Osteoblast (primary cell): ENCODE data around the gene IL17REL. TPM values are rescaled to one million over a fixed set of nuclear protein-coding genes. Genes with fewer than 3 reads are reported as not detected.
A peak's percentile ranks its signal among the peaks of the same experiment; 100 is the strongest.

Experiments used
- DNase-seq: peaks from one replicate; pipeline ENCODE4 v3.0.0; 2011; ENCODE audit warnings: low spot score, mixed read lengths; ENCODE audit not compliant: insufficient read length; ENCODE audit errors: missing footprints
- H2AFZ ChIP-seq: 2 replicates; pipeline ENCODE4 v1.6.0; 2011; ENCODE audit warnings: mild to moderate bottlenecking, low read length
- H3K27ac ChIP-seq: 2 replicates; pipeline ENCODE4 v1.5.1; 2011; ENCODE audit warnings: mild to moderate bottlenecking, low read depth, low read length, moderate library complexity
- H3K27me3 ChIP-seq: 2 replicates; pipeline ENCODE4 v1.6.0; 2012; ENCODE audit warnings: mild to moderate bottlenecking, control low read depth, inconsistent platforms, low read length, moderate library complexity; ENCODE audit not compliant: insufficient read depth
- H3K36me3 ChIP-seq: 2 replicates; pipeline ENCODE4 v1.5.1; 2011; ENCODE audit warnings: mild to moderate bottlenecking, low read length, control low read depth, moderate library complexity; ENCODE audit not compliant: insufficient read depth
- H3K4me1 ChIP-seq: 2 replicates; pipeline ENCODE4 v1.5.1; 2011; ENCODE audit warnings: mild to moderate bottlenecking, low read length, control low read depth, moderate library complexity; ENCODE audit not compliant: insufficient read depth
- H3K4me2 ChIP-seq: 2 replicates; pipeline ENCODE4 v1.6.0; 2011; ENCODE audit warnings: mild to moderate bottlenecking, low read length; ENCODE audit not compliant: insufficient read depth
- H3K4me3 ChIP-seq: fragments of 200-600 bp; sonication (generic); 3 replicates; pipeline ENCODE4 v1.5.1; 2012; ENCODE audit warnings: mild to moderate bottlenecking, low read length, inconsistent platforms; ENCODE audit not compliant: insufficient read depth
- H3K79me2 ChIP-seq: 2 replicates; pipeline ENCODE4 v1.6.0; 2012; ENCODE audit warnings: mild to moderate bottlenecking, low read length, control low read depth, inconsistent platforms; ENCODE audit not compliant: insufficient read depth
- H3K9me3 ChIP-seq: 2 replicates; pipeline ENCODE4 v1.5.1; 2011; ENCODE audit warnings: low read depth, low read length, control low read depth
- H4K20me1 ChIP-seq: 2 replicates; pipeline ENCODE4 v1.6.0; 2012; ENCODE audit warnings: mild to moderate bottlenecking, low read length, control low read depth; ENCODE audit not compliant: insufficient read depth
- CTCF ChIP-seq: IDR thresholded peaks from 2 replicates; pipeline ENCODE4 v1.5.1; 2011; ENCODE audit warnings: mild to moderate bottlenecking, low read depth, low read length, moderate library complexity; ENCODE audit errors: extremely low read depth
- total RNA-seq: library from RNA; depleted of rRNA; stranded (reverse); fragments of >200 nt; gene quantifications from 2 replicates; pipeline ENCODE4 v1.2.3, GENCODE V29; 2012

The IL17REL gene
- total RNA-seq, 1 donor, result not detected

DNA sequence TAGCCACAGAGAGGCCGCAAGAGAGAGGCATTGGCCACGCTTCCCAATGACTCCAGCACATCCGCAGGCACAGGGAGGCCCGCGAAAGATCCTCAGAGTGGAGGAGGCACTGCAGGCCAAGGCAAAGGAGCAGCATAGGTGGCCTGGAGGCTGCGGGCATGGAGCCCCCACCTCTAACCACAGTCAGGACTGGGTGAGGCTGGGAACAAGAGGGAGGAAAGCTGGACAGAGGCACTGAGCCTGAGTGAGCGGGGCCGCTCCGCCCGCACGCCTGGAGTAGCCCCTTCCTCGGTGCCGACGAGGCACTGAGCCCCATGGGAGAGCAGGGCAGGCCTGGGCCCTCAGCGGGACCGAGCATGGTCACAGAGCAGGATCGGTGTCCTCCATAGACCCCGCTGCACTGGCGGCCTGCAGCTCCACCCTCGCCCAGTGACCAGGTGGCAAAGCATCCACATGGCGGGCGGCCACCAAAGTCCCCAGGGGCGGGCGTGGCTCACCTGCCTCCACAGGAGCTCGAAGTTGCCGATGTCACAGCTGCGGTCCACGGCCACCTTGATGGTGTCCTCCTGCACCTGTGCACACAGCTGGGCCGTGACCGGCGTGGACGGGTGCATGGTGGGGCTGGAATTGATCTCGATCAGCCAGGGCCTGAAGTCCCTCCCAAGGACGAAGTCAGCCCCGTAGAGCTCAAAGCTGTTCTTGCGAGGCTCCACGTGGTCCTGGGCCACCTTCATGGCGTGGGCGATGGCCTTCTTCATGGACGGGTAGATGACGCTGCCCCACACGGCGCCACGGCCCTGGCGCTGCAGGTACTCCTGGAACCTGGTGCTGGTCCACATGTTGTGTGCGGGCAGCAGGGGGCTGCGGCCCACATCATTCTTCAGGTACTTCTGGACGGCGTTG, 18.9 kb upstream of the IL17REL start:
- TF ChIP-seq CTCF, result no peak
- no peak overlapping the region for H3K4me2 ChIP-seq
- H3K27ac ChIP-seq, result no peak overlapping the region
- H3K4me3 ChIP-seq, result no peak overlapping the region
- H4K20me1 ChIP-seq, result no peaks in the 10 kb centered on the region
- no peaks in the 10 kb centered on the region for H3K9me3 ChIP-seq
- H3K36me3 ChIP-seq, result no peaks in the 10 kb centered on the region
- H3K4me1 ChIP-seq, result peaks cover 2% of the 10 kb centered on the region
- no peaks in the 10 kb centered on the region for H3K27me3 ChIP-seq
- H3K79me2 ChIP-seq, result no peaks in the 10 kb centered on the region
- DNase-seq, result peak; percentile 51
- H2AFZ ChIP-seq, result no peak overlapping the region

GRCh38 chr22:50030297-50031188, 18.0 kb upstream of the IL17REL start:
- H3K79me2 ChIP-seq, result no peaks in the 10 kb centered on the region
- TF ChIP-seq CTCF, result peak; percentile 62
- H3K27ac ChIP-seq, result no peak overlapping the region
- H4K20me1 ChIP-seq, result no peaks in the 10 kb centered on the region
- no peaks in the 10 kb centered on the region for H3K36me3 ChIP-seq
- H3K27me3 ChIP-seq, result peaks cover 4% of the 10 kb centered on the region
- peaks cover 2% of the 10 kb centered on the region for H3K4me1 ChIP-seq
- peak; percentile 98 for DNase-seq
- no peaks in the 10 kb centered on the region for H3K9me3 ChIP-seq
- H3K4me3 ChIP-seq, result no peak overlapping the region
- no peak overlapping the region for H2AFZ ChIP-seq
- H3K4me2 ChIP-seq, result no peak overlapping the region

GRCh38 chr22:50027639-50028537, 15.3 kb upstream of the IL17REL start:
- H3K36me3 ChIP-seq, result no peaks in the 10 kb centered on the region
- H3K79me2 ChIP-seq, result no peaks in the 10 kb centered on the region
- no peak overlapping the region for H3K27ac ChIP-seq
- no peak overlapping the region for H3K4me3 ChIP-seq
- H2AFZ ChIP-seq, result no peak overlapping the region
- H3K9me3 ChIP-seq, result no peaks in the 10 kb centered on the region
- no peak for TF ChIP-seq CTCF
- no peak overlapping the region for H3K4me2 ChIP-seq
- H3K4me1 ChIP-seq, result peaks cover 2% of the 10 kb centered on the region
- peak; percentile 93 for DNase-seq
- H3K27me3 ChIP-seq, result peaks cover 16% of the 10 kb centered on the region
- no peaks in the 10 kb centered on the region for H4K20me1 ChIP-seq
